GOT3 (cell line): ENCODE results near the gene IQCE.
"Not testable (repeated sequence)": the region's sequence is repeated elsewhere in the genome, so short reads cannot be mapped to it uniquely, and the experiment has no call there.

Experiments
- DNase-seq: peaks from one replicate; lab custom pipeline; 2025; ENCODE audit warnings: mixed read lengths; lab: John Stamatoyannopoulos, UW

The IQCE gene

DNA sequence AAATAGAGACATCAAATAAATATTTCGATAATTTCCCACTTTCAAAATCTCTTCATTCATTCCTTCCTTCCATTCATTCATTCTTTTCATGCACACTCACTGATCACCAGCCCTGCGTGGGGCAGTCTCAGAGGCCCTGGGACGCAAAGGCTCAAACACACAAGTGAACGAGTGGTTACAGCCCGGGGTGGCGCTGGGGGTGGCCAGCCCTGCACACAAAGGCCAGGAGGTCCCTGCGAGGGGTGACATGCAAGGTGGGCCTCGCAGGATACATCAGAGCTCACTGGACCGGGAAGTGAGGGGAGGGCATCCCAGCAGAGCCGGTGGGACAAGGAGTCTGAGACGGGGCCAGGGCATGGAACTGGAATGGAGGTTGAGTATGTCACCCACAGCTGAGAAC lies 43.1 kb downstream of the IQCE start:
- no peak for DNase-seq

DNA sequence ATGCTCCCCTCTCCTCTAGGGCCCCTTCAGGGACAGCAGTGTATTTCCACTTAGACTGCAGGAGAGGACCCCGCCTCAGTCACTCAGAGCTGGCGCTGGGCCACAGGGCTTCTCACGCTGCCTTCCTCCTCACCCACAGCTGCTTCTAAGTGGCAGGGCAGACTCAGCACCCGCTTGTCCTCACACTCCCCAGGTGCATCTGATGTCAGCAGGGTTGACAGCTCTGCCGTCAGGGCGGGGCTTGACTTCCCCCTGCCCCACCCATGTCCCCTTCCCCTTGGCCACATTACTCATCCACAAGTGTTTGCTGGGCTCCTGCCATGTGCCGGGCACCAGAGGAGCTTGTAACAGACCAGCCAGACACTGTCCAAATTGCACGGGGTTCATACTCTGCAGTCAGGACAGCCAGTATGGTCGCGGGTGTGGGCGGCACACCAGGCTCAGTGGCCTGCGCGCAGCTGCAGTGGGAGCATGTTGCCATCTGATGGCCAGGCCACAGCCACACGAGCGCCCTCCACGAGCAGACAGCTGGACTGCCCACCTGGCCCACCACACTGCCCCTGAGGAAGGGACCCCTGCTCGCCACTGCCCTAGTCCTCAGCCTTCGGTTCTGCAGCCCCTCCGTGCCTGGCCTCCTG lies 43.7 kb downstream of the IQCE start:
- DNase-seq: no peak

DNA sequence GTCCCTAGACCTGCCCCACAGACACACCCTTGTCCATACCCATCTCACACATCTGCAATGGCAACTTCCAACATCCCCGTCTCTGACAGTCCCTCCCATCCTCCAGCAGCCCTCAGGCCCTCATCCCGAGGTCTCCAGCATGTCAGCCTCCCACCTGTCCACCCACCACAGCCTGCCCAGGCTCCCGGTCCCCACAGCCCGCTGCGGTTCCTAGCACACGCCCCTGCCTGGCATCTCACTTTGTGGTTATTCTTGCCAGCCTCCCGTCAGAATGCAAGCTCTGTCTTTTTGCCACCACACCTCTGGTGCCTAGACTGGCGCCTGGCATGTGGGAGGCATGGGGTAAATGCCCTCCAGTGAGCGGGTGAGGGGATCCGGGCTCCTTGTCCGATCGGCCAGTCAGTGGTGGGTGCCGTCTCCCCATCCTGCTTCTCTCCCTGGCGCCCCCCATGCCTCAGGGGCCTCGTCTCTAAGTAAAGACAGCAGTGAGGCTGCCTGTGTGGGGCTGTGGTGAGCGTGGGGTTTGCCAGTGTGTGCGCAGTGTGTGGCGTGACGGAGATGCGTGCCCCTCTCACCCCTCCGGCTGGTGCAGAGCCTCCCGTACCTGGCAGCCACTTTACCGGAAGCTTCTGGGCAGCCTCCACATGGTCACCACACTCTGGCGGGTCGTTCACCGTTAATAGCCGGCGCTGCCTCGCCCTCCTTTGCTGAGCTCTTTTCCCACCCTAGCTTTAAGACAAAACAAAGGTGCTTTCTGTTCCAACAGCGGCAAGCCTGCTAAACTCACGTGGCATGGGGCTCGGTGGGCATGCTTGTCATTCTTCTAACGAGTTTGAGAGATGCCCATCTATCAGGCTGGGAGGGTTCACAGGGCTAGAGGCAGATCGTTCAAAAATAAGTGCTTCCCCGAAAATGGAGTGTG lies 44.5 kb downstream of the IQCE start:
- no peak for DNase-seq

DNA sequence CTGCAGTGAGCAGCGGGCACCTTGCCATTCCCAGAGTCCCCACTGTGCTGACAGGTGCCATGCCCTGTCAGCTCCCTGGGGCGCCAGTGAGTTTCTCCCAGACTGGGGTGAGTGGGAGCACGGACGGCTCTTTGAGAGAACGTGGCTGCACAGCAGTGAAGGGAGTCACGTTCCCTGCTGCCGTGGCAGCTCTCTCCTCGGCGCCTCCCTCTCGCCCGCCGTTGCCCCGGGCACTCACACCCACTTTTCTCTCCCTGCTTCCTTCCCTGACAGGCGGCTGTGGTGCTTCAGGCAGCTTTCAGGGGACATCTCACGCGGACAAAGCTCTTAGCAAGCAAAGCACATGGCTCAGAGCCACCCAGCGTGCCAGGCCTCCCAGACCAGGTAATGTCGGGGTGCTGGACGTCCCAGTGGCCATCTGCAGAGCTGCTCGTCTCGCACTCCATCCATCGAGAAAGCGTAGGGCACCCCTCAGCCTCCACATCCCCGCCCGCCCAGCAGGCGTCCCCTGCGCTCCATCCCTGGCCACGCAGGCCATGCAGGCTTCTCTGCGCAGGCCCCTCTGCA lies 45.9 kb downstream of the IQCE start:
- DNase-seq: no peak

DNA sequence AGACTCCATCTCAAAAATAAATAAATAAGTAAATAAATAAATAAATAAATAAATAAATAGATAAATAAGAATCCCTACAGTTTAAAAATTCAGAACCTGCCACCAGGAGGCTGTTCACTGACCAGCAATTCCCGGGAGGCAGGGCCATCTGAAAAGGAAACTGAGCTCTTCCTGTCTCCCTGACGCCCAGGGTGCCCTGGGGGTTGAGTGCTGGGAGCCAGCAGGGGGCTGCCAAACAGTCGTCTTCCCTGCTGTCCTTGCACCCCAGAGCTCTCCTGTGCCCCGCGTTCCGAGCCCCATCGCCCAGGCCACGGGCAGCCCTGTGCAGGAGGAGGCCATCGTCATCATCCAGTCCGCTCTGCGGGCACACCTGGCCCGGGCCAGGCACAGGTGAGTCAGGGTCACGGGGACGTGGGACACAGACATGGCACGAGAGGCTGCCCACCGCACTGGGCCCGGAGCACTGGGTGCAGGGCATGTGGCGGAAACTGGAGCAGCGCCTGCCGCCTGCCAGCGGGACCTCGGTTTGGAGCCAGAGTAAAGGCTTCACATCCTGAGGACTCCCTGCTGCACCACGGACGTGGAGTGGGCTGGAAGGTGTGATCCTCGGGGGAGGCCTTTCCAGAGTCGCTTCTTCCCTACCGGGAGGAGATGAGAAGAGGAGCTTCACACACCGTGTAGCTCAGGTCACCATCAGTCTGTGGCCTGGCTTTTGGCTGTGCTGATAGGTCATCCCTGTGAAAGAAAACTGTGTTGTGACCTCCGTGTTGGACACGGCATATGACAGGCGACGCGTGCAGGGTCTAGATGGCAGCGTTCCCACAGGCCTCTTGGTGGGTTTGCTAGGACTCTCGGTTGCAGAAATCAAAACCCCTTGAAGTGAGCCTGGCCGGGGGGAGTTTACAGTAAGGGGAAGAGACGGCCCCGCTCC lies 47.1 kb downstream of the IQCE start:
- DNase-seq: no peak

DNA sequence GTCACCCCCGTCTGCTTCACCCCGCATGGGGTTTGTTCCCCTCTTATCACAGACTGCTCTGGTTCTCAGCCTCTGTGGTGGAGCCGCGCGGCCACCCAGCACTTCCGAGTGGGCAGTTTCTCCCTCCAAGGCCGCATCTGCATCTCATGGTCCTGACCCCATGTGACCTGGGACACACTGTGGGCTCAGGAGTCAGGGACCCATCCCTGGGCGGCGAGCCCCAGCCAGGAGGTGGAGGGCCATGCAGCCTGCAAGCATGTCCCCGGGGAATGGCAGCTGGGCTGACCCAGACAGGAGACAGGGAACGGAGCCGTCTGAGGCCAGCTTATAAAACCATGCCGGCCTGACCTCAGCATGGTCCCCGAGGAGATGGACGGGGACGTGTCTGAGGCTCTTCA lies 47.8 kb downstream of the IQCE start:
- DNase-seq: no peak

DNA sequence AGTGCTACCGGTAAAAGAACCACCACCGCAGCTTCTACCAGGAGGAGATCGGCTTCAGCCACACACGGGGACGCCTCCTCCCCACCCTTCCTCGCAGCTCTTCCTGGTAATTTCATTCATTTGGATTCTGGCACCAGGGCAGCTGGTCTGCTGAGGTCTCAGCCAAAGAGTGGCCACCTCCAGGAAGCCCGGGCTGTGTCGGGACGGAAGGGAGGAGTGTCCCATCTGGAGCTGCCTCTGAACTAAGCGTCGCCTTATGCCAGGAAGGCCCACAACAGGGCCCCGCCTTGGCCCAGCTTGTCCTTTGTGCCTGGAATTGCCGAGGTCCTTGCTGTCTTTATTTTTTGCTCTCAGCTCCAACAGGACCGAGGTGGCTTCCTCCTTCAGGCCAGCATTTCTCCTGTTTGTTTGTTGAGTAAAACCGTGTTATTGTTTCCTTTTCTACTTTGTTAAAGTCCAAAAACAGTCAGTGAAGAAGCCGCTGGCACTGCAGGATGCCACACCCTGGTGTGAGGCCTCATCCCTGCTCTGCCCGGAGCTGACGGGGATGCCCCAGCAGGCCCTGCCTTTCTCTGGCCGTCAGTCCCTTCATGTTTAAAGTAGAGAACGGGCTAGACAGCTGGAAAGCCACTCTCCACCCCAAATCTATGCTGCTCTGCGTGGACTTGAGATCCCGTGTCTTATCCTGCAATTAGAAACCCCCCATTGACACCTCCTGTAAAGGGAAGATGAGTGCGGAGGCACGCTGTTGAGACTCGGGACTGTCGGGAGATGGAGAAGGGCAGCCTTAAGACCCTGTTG lies 48.5 kb downstream of the IQCE start:
- no peak for DNase-seq

DNA sequence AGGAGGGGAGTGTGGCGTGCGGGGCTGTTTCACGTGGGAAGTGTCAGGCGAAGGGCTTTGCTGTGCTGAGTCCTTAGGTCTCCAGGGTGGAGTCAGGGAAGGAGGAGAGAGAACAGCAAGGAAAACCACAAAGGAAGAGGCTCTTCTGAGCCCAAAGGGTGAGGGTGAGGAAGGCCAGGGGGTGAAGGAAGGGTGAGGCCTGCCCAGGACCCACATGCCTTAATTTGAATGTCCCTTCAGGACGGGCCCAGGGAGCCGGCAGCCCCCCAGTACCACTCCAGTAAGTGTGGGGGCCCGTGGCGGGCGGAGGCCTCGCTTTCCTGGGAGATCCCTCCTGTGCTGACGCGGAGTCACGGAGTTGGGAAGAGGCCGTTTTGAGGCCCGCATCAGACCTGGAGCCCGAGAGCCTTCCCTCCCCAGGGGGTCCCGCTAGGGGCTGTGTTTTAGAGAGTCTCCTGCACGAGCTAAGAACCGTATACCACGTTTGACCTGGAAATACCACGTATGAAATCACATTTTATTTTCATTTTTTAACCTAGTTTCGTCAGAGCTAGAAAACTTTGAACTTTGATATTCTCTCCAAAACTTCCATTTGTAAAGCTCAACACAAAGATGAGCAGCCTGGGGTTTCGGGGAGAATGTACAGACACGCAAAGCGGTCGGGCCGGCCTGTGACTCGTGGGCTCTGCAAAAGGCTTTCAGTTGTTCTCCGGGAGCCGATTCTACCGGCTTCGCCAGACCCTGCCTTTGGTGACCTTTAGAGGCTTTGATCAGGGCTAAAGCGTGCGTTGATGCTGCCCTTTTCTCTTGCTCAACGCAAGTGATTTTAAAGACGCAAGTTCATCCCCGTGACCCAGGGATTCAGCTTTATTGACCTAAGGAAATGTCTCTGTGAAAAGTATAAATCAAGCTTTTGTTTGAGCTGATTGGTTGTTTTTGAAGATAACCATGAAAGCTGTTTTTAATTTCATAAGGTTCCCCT lies 49.4 kb downstream of the IQCE start:
- DNase-seq: no peak

DNA sequence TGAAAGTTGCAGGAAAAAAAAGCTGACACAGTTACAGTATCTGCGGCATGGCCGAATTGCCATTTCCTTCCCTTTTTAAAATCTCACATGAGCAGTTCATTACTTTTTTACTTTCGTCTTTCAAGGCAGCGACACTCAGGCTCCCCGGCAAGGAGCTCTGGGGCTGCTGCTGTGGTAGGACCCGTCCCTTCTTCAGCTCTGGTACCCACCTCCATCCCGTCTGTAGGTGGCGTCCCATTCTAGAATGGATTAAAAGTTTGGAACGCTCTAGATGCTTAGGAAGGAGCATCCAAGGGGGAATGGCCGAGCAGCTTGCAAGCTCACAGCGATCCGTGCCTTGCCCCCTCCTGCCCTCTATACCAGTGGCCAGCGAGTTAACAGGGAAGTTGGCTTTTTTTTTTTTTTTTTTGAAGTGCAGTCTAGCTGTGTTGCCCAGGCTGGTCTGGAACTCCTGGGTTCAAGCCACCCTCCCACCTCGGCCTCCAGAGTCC lies 50.2 kb downstream of the IQCE start:
- no peak for DNase-seq

DNA sequence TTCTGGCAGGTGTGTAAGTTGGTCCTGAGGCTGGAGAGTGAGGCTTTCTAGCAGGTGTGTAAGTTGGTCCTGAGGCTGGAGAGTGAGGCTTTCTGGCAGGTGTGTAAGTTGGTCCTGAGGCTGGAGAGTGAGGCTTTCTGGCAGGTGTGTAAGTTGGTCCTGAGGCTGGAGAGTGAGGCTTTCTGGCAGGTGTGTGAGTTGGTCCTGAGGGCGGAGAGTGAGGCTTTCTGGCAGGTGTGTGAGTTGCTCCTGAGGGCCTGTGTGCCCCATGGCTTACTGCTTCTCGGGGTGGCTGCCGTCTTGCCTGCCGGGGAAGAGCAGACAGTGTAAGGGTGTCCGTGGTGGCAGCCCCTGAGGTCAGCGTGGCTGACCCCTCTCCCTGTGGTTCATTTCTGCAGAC lies 50.9 kb downstream of the IQCE start:
- DNase-seq: not testable (repeated sequence)

DNA sequence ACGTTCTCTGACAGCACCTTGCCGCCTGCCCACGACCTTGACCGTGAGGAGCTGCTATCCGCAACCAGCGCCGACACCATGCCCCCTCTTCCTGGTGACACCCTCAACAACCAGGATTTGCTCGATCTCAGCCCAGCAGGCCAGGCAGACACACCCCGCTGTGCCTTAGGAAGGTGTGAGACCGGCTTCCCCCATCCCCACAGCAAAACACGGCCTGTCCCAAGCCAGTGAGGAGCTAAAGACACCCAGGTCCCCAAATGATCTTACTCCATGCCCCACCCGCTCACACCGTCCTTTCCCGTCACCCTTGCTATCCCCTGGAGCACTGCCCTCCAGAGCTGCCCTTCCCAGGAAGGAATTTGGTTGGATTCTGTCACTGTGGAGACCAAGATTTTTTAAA lies 51.7 kb downstream of the IQCE start:
- DNase-seq: no peak

DNA sequence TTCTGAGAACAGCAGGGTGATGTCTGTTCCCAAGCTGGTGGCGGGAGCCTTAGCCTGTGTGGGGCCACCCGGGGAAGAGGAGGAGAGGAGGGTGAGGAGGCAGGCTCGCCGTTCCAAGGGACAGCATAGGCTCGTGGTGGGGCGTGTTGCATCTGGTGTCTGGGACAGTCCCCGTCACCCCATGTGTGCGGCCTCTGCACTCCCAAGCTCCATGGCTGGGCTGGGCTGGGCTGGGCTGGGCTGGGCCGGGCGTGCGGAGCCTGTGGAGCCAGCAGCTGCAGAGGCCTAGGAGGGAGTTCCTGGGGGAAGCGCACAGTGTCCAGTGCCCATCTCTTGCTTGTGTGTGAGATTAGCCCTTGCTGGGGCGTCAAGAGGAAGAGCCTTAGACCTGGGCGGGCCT lies 52.1 kb downstream of the IQCE start:
- no peak for DNase-seq

DNA sequence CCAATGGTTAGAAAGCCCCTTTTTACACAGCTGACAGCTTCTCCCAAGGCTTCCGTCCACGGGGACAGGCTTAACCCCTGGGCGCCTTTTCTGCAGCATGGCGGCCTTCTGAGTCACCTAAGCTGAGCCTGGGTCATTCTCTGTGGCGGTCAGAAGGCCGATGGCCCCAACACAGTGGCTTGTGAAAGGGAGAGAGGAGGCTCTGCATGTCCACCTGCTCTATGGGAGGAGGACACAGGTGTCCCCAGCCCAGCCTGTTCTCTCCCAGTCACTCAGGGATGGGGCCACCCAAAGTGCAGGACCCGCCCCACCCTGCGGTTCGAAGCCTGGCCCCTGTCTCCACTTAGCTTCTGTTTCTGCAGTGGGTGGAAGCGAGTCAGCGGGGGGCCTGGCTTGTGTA lies 52.6 kb downstream of the IQCE start:
- DNase-seq: no peak

DNA sequence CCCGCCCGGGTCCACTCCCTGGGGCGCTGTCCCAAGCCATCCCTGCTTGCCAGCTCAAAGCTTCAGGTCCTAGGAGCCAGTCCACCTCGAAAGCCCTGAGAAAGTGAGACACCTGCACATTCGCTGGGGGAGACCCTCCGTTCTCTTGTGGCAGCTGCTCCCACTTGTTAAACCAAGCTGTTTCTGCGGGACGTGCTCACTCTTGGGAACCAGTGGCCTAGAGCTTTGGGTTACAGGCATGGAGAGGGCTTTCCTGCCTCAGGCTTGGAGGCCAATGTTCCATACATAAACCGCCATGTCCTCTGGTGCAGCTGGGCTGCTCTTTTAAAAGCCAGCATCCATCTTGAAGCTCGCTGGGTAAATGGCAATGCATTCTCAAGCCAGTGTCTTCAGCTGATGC lies 53.1 kb downstream of the IQCE start:
- DNase-seq: no peak

DNA sequence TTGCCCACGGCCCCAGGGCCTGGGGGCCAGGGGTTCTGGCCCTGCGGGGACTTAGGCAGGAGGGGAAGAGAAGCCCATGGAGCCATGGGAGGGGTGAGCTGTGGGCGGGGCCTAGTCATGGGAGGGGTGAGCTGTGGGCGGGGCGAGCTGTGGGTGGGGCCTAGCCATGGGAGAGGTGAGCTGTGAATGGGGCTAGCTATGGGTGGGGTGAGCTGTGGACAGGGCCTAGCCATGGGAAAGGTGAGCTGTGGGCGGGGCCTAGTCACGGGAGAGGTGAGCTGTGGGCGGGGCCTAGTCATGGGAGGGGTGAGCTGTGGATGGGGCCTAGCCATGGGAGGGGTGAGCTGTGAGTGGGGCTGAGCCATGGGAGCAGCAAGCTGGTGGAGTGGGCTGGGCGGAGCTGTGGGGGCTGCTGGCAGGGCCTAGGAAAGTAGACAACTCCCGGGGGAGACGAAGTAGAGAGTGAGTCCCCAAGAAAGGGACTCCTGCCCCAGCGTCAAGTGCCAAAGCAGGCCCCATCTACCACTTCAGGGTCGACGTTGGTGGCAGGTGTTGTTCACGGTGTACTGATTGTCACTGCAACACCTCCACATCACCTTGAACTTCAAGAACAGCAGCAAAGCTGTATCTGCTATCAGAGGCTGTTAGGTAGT lies 53.8 kb downstream of the IQCE start:
- no peak for DNase-seq

DNA sequence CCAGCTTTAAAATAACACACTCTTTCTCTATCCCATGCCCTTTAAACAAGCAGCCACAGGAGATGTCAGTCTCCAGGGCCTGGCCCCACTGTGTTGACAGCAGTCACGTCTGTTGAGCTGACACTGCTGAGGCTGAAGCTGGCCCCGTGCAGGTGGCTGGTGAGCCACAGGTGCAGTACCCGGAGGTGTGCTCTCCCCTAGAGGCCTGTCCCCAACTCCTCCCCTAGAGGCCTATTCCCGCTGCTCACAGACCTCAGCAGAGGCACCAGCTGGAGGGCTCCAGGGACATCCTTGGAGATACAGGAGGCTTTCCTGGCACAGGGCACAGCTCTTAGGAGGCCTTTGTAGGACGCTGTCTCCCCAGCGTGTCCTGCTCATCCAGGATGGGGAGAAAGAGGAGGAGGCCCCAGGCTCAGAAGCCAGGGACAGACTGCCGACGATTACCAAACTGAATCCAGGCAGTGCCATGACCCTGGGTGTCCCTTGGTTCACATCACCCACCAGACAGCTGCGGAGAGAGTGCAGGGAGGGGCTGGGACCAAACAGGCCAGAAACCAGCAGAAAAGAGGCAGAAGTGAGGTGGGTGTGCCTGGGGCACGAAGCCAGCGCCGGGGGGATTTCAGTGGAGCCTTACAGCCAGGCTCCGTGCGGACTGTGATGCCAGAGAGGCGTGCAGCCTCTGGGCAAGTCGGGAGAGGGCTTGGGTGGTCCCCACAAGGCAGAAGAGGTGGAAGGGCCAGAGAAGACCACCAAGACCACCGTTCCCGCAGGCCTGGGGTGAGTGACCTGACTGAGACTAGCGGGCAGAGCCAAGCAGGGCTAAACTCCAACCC lies 54.5 kb downstream of the IQCE start:
- no peak for DNase-seq

DNA sequence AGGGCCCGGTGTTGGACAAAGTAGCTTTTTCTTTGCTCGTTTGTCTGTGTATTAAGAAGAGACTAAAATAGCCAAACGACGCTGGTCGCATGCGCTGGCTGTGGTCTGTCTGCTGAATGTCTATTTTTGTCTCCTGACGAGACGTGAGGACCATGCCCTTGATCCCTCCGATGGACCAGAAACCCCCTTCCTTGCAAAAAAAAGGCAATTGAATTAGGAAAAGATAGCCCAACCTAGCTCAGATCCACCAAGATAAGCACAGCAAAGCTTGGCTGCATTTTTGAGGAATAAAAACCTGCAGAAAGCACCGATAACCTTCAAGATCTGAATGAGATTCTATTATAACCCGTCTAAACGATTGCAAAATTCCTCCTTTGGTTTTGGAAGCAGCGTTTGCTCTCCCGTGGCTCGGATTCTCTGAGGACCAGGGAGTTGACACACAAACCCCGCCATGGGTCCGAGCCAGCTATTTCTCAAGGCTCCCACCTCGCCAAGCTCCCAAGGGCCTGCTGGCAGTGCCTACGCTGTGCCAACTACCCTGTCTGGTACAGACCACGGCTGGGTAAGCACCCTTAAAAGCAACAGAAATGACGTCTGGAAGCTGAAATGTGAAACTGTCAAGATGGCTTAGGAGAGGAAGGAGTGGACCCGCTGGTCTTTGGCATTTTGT lies 55.3 kb downstream of the IQCE start:
- no peak for DNase-seq
